HG03378 (cell line): ENCODE results near the gene ORMDL3.
"Not testable (repeated sequence)": the region's sequence is repeated elsewhere in the genome, so short reads cannot be mapped to it uniquely, and the experiment has no call there.

Source experiments
- ATAC-seq: cut with Tn5 transposase; IDR thresholded peaks from one replicate; pipeline ENCODE4 v1.9.1; 2021; ENCODE audit warnings: mild to moderate bottlenecking, moderate library complexity; ENCODE audit not compliant: unreplicated experiment

ORMDL3 gene

DNA sequence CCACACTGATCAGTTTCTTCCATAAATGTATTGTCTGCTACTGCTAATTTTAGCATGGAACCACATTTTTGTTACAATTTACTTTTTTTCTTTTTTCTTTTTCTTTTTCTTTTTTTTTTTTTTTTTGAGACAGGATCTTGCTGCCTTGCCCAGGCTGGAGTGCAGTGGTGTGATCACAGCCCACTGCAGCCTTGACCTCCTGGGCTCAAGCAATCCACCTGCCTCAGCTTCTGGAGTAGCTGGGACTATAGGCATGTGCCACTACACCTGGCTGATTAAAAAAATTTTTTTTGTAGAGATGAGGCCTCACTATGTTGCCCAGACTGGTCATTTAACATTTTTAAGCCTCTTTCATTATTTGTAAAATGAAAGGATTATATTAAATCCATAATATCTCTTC, 40.3 kb downstream of the ORMDL3 start:
- no peak for ATAC-seq

DNA sequence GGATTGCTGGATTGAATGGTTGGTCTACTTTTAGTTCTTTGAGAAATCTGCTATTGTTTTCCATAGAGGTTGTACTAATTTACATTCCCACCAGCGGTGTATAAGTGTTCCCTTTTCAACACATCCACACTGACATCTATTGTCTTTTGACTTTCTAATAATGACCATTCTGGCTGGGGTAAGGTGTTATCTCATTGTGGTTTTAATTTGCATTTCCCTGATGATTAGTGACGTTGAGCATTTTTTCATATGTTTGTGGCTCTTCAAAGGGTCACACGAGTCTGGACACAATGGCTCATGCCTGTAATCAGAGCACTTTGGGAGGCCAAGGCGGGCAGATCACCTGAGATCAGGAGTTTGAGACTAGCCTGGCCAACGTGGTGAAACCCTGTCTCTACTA, 41.3 kb downstream of the ORMDL3 start:
- not testable (repeated sequence) for ATAC-seq

DNA sequence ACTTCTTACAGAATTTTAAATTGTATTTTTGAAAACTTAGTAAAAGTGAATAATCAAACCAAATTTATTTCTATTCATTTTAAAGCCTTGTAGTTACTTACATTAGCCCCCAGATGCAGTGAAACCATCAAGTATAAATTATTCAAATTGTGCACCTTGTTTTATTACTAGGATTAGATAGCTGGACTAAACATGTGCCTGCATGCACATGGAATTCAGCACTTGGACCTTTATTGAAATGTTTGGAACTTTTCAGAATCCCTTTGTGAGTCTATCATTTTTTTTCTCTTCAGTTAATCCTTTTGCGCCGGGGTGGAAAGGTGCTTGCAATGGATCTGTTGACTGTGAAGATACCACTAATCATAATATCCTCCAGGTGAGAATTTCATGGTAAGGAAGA, 54.6 kb downstream of the ORMDL3 start:
- no peak for ATAC-seq

DNA sequence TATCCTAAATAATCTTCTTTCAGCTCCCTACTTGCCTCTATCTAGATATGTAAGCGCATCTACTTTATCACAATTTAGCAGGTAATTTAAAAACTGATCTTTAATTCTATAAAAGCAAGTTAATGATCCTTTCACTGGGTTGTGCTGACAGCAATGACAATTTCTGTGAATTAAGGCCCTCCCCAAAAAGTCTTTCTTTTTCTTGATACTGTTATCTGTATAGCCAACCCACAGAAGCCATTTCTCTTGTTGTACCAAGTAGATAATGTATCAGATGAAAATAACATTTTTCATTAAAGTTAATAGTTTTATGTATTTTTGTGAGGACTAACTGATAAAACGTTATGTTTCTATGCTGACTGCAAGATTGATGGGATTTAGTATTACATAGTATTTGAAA, 55.6 kb downstream of the ORMDL3 start:
- ATAC-seq: no peak
